OCI-LY7 (cell line): ENCODE data around the gene NSMF. TPM values are rescaled to one million over a fixed set of nuclear protein-coding genes. Genes with fewer than 3 reads are reported as not detected.

ENCODE experiments used
- BruUV-seq: library from RNA; stranded (reverse); fragments of 400-500 nt; replicated peaks from 2 replicates; lab custom pipeline; 2021; lab: Mats Ljungman, UMichigan
- CTCF ChIA-PET: fragments of 300-600 bp; sonication (Branson Sonifier 250); formaldehyde crosslinking; loops from one replicate; lab custom pipeline; 2022; ENCODE audit warnings: antibody characterized with exemption; ENCODE audit not compliant: unreplicated experiment; lab: Charles Lee
- POLR2A ChIA-PET: fragments of 300-600 bp; sonication (Branson Sonifier 250); formaldehyde crosslinking; loops from one replicate; lab custom pipeline; 2022; ENCODE audit warnings: antibody characterized with exemption; lab: Charles Lee
- DNase-seq: peaks from one replicate; pipeline ENCODE4 v3.0.0-alpha.2; 2015; ENCODE audit warnings: low spot score
- H2AFZ ChIP-seq: fragments of 200-600 bp; sonication (generic), shearing (Covaris generic); 2 replicates; pipeline ENCODE4 v1.6.1; 2014; ENCODE audit warnings: mild to moderate bottlenecking, antibody characterized with exemption, low read length, moderate library complexity
- H3K27ac ChIP-seq: fragments of 200-600 bp; sonication (generic); 2 replicates; pipeline ENCODE4 v1.5.1; 2014; ENCODE audit warnings: mixed run types, low read depth, mild to moderate bottlenecking, moderate library complexity, low read length, inconsistent platforms; ENCODE audit not compliant: poor library complexity, severe bottlenecking
- H3K36me3 ChIP-seq: fragments of 200-600 bp; sonication (generic); 2 replicates; pipeline ENCODE4 v1.6.1; 2014; ENCODE audit warnings: mild to moderate bottlenecking, antibody characterized with exemption, low read length, moderate library complexity, mixed read lengths; ENCODE audit not compliant: insufficient read depth
- H3K4me1 ChIP-seq: fragments of 200-600 bp; sonication (generic); 2 replicates; pipeline ENCODE4 v1.5.1; 2014; ENCODE audit warnings: mild to moderate bottlenecking, low read length; ENCODE audit not compliant: insufficient read depth, poor library complexity, severe bottlenecking
- H3K4me2 ChIP-seq: fragments of 200-600 bp; sonication (generic); 2 replicates; pipeline ENCODE4 v1.6.1; 2014; ENCODE audit warnings: mild to moderate bottlenecking, low read length
- H3K4me3 ChIP-seq: fragments of 200-600 bp; sonication (generic); 2 replicates; pipeline ENCODE4 v1.5.1; 2014; ENCODE audit warnings: mild to moderate bottlenecking, low read depth, low read length; ENCODE audit not compliant: poor library complexity, severe bottlenecking
- H3K79me2 ChIP-seq: fragments of 200-600 bp; sonication (generic); 2 replicates; pipeline ENCODE4 v1.6.1; 2016; ENCODE audit warnings: low read depth, mild to moderate bottlenecking, low read length, moderate library complexity, mixed read lengths; ENCODE audit not compliant: insufficient read depth
- H3K9me2 ChIP-seq: fragments of 200-600 bp; sonication (generic); 2 replicates; pipeline ENCODE4 v1.6.1; 2016; ENCODE audit warnings: mild to moderate bottlenecking, low read length, mixed read lengths; ENCODE audit not compliant: insufficient read depth
- H3K9me3 ChIP-seq: fragments of 200-600 bp; sonication (generic); 2 replicates; pipeline ENCODE4 v1.6.1; 2014; ENCODE audit warnings: mild to moderate bottlenecking, mixed run types, low read length, mixed read lengths
- H4K20me1 ChIP-seq: fragments of 200-600 bp; sonication (generic); 2 replicates; pipeline ENCODE4 v1.6.1; 2014; ENCODE audit warnings: mild to moderate bottlenecking, antibody characterized with exemption, low read length, moderate library complexity, mixed read lengths; ENCODE audit not compliant: insufficient read depth
- EZH2phosphoT487 ChIP-seq: fragments of 200-600 bp; sonication (generic); IDR thresholded peaks from 2 replicates; pipeline ENCODE4 v1.6.1; 2018; ENCODE audit warnings: low read depth, borderline replicate concordance, mild to moderate bottlenecking, mixed run types, antibody characterized with exemption, low read length, moderate library complexity, mixed read lengths
- intact Hi-C: fragments of 100-400 bp; cut with micrococcal nuclease; formaldehyde crosslinking; loops from one replicate; pipeline ENCODE4 v1.10.0; 2022; ENCODE audit not compliant: unreplicated experiment
- total RNA-seq, 2 experiments: library from RNA; depleted of rRNA in 1 of 2; stranded (reverse); fragments of >200 nt in 1 of 2; shearing (Covaris generic) in 1 of 2; gene quantifications; 2 replicates each; pipeline ENCODE4 v1.2.3, GENCODE V29; 2014 to 2022
- TF ChIP-seq, protein P1 (sequence below): fragments of 200-600 bp; sonication (generic); conservative IDR thresholded peaks from 2 replicates; pipeline ENCODE4 v1.5.1; 2014; ENCODE audit warnings: mild to moderate bottlenecking, antibody characterized with exemption, low read length, moderate library complexity, mixed read lengths

Gene NSMF
- total RNA-seq, 2 experiments from 2014 or later: 20.3 to 29.8 TPM

DNA sequence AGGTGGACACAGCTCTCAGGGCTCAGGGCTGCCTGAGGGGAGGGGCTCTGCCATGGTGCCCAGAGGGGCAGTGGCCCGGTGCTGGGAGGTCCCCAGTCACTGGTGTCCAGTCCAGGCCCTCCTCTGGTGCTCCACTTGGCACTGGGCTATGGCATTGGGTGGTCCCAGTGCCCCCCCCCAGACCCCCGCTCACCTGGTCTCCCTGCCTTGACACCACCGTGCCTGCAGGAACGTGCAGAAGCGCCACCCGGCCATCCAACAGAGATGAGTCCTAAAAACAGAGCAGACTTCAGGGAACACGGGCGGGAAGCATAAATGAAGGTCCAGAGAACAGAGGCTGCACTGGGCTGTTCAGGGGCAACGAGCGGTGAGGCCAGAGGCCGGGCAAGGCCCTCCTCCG lies 42.3 kb upstream of the NSMF start:
- Histone ChIP-seq H3K79me2 (no peaks in the 10 kb centered on the region), H3K36me3 (no peaks in the 10 kb centered on the region), H3K27ac (no peak overlapping the region), H3K4me1 (no peaks in the 10 kb centered on the region), H3K4me2 (no peak overlapping the region), H3K9me2 (no peaks in the 10 kb centered on the region), H4K20me1 (no peaks in the 10 kb centered on the region), H3K4me3 (no peak overlapping the region), H2AFZ (no peak overlapping the region), H3K9me3 (no peaks in the 10 kb centered on the region)
- POLR2A ChIA-PET: no interaction called here
- DNase-seq: no peak
- TF ChIP-seq EZH2phosphoT487: no peak
- intact Hi-C loops: no loop called here
- no TSS peak for BruUV-seq
- CTCF ChIA-PET: no interaction called here

DNA sequence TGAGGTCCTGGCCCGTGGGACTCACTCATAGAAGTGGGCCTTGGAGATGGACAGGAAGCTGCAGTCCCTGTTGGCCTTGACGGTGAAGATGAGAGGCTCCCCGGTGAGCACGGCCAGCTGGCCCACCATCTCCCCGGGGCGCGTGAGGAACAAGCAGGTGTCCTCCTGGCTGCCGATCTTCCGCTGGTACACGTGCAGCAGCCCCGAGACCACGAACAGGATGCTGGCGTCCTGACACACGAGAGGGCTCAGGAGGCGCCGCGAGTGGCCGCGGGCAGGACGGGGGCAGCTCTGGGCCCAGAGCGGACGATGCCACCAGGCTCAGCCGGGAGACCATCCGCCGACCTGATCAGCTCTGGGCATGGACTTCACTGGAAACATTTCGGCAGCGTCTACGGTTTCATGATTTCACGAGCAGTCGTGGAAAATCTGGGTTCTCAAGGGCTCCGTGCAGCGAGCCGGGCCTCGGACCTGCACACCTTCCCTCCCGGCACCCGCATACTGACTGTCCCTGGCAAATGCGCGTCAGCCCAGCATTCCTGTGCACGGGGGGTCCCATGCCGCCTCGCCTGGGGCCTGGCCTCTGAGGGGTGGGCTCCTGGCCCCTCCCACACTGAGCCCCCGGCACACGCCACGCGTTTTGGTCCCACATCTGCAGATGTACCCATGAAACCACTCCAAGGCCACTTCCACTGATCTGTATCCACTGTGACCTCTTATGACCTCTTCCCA lies 41.7 kb upstream of the NSMF start:
- H4K20me1 ChIP-seq: no peaks in the 10 kb centered on the region
- no peak overlapping the region for H2AFZ ChIP-seq
- DNase-seq: no peak
- CTCF ChIA-PET: no interaction called here
- intact Hi-C loops: no loop called here
- no peak overlapping the region for H3K4me3 ChIP-seq
- H3K4me2 ChIP-seq: no peak overlapping the region
- POLR2A ChIA-PET: no interaction called here
- H3K27ac ChIP-seq: no peak overlapping the region
- no peaks in the 10 kb centered on the region for H3K36me3 ChIP-seq
- no peaks in the 10 kb centered on the region for H3K9me2 ChIP-seq
- no TSS peak for BruUV-seq
- no peaks in the 10 kb centered on the region for H3K9me3 ChIP-seq
- TF ChIP-seq EZH2phosphoT487: no peak
- TF ChIP-seq, protein P1, sequence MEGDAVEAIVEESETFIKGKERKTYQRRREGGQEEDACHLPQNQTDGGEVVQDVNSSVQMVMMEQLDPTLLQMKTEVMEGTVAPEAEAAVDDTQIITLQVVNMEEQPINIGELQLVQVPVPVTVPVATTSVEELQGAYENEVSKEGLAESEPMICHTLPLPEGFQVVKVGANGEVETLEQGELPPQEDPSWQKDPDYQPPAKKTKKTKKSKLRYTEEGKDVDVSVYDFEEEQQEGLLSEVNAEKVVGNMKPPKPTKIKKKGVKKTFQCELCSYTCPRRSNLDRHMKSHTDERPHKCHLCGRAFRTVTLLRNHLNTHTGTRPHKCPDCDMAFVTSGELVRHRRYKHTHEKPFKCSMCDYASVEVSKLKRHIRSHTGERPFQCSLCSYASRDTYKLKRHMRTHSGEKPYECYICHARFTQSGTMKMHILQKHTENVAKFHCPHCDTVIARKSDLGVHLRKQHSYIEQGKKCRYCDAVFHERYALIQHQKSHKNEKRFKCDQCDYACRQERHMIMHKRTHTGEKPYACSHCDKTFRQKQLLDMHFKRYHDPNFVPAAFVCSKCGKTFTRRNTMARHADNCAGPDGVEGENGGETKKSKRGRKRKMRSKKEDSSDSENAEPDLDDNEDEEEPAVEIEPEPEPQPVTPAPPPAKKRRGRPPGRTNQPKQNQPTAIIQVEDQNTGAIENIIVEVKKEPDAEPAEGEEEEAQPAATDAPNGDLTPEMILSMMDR: no peak
- no peaks in the 10 kb centered on the region for H3K4me1 ChIP-seq
- H3K79me2 ChIP-seq: no peaks in the 10 kb centered on the region

DNA sequence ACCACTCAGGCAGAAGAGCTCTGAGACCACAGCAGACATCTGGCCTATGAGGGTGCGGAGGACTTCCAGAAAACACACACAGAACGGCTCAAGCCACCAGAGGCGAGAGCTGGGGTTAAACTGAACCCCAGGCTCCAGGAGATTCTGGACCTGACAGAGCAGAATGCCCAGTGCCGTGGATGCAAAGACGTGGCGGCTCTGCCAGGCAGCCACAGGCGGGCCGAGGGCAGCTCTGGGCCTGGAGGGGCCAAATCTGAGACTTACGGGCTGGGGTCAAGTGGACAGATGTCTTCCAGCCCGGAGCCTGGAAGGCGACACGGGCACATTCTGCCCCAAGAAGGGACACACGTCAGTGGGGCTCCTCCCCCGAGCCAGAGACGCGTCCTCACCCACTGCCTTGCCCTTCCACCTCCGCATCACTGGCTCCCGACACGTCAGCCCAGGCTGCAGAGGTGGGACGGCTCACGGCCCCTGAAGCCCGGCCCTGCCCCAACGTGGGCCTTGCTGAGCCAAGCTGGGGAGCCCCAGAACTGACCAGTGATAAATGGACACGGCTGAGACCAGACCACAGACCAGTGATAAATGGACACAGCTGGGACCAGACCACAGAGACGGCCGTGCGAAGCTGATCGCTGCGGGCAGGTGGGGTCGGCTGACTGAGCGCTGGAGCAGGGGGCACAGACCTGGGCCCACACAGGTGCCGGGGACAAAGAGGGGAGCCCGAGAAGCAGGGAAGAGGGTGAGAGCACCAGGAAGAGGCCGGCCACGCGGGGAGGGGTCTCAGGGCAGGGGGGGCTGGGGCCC lies 40.9 kb upstream of the NSMF start:
- ChIA-PET CTCF (no interaction called here), POLR2A (no interaction called here)
- no peaks in the 10 kb centered on the region for H3K4me1 ChIP-seq
- BruUV-seq: no TSS peak
- TF ChIP-seq EZH2phosphoT487: no peak
- TF ChIP-seq, protein P1: no peak
- H2AFZ ChIP-seq: no peak overlapping the region
- H3K9me2 ChIP-seq: no peaks in the 10 kb centered on the region
- no peaks in the 10 kb centered on the region for H4K20me1 ChIP-seq
- no peaks in the 10 kb centered on the region for H3K36me3 ChIP-seq
- DNase-seq: no peak
- no peak overlapping the region for H3K4me2 ChIP-seq
- intact Hi-C loops: no loop called here
- H3K27ac ChIP-seq: no peak overlapping the region
- no peaks in the 10 kb centered on the region for H3K9me3 ChIP-seq
- H3K79me2 ChIP-seq: no peaks in the 10 kb centered on the region
- no peak overlapping the region for H3K4me3 ChIP-seq
